HG03442 (cell line): Measurements from ENCODE around the gene PCED1A.
"Not testable (repeated sequence)": the region's sequence is repeated elsewhere in the genome, so short reads cannot be mapped to it uniquely, and the experiment has no call there.

Experiments used
- ATAC-seq: cut with Tn5 transposase; IDR thresholded peaks from one replicate; pipeline ENCODE4 v1.9.1; 2021; ENCODE audit warnings: mild to moderate bottlenecking, moderate library complexity; ENCODE audit not compliant: unreplicated experiment

PCED1A gene

DNA sequence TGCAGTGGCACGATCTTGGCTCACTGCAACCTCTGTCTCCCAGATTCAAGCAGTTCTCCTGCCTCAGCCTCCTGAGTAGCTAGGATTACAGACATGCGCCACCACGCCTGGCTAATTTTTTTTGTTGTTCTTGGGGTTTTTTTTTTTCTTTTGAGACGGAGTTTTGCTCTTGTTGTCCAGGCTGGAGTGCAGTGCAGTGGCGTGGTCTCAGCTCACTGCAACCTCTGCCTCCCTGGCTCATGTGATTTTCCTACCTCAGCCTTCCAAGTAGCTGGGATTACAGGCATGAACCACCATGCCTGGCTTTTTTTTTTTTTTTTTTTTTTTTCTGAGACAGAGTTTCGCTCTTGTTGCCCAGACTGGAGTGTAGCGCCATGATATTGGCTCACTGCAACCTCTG is 9.2 kb downstream of the PCED1A start:
- not testable (repeated sequence) for ATAC-seq

DNA sequence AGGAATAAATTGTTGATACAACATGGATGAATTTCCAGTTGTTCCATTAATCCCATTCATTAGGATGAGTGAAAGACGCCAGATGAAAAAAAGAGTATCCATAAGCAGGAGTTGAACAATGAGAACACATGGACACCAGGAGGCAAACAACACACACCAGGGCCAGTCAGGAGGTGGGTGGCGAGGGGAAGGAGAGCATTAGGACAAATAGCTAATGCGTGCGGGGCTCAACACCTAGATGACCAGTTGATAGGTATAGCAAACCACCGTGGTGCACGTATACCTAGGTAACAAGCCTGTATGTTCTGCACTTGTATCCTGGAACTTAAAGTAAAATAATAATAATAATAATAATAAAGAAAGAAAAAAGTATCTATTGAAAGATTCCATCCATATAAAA is 11.1 kb downstream of the PCED1A start:
- no peak for ATAC-seq

- no peak for ATAC-seq
Measured at GRCh38 chr20:2826655-2827054, 13.8 kb downstream of the PCED1A start.

GRCh38 chr20:2825761-2826160 is 14.7 kb downstream of the PCED1A start:
- no peak for ATAC-seq

DNA sequence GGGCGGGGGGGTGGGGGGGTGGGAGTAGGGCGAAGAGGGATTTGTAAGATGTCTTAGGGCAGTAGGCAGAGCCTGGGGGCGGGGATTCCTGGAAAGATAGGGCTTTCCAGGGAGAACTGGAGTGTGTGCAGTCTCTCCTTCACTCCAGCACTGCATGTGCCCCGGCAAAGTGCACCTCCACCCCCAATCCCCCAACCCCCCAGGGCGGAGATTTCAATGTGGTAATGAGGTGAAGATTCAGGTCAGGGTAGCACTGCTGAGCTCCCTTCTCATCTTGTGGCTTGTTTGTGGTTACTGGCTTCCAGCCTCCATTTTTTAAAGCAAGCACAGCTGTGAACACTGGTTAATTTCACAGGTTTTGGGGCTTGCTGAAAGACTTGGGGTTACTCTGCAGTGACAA is 18.4 kb downstream of the PCED1A start:
- no peak for ATAC-seq

GRCh38 chr20:2820896-2821869 is 19.3 kb downstream of the PCED1A start:
- ATAC-seq: no peak

GRCh38 chr20:2820084-2820895 is 20.2 kb downstream of the PCED1A start:
- ATAC-seq: no peak

- no peak for ATAC-seq
Measured at GRCh38 chr20:2817891-2818595, 22.4 kb downstream of the PCED1A start.

- no peak for ATAC-seq
Measured at GRCh38 chr20:2817341-2817726, 23.1 kb downstream of the PCED1A start.

GRCh38 chr20:2816583-2817340 is 23.7 kb downstream of the PCED1A start:
- ATAC-seq: no peak

GRCh38 chr20:2816030-2816582 is 24.3 kb downstream of the PCED1A start, which contains the start of gene TMEM239:
Gene TMEM239 (plus strand): TSS chr20:2816364. CDS start chr20:2816555, 191 bp downstream.
- ATAC-seq: no peak

- no peak for ATAC-seq
Measured at GRCh38 chr20:2815242-2815900, 25.1 kb downstream of the PCED1A start.

- ATAC-seq: no peak
Measured at GRCh38 chr20:2814587-2815051, 25.8 kb downstream of the PCED1A start, which contains the start of gene C20orf141. Gene C20orf141 (plus strand): TSS chr20:2814987. CDS start chr20:2815185, 198 bp downstream.

DNA sequence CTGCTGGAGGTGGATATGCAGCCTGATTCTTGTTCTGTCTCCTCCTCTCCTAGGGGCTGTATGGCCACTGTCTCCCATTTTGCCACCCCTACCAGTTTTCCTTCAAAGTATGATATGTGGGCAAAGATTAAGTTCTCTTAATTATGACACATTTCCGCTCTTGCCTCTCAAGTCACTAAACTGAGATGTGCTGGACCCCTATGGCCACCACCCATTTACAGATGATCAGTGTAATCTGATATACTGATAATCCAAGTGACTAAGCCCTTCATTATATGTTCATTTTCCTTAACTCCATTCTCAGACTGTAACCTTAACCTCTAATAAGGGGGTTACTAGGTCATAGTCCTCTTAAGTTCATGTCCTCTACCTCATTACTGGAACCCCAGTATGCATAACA is 26.4 kb downstream of the PCED1A start:
- ATAC-seq: no peak

GRCh38 chr20:2812189-2812588 is 28.3 kb downstream of the PCED1A start:
- no peak for ATAC-seq

DNA sequence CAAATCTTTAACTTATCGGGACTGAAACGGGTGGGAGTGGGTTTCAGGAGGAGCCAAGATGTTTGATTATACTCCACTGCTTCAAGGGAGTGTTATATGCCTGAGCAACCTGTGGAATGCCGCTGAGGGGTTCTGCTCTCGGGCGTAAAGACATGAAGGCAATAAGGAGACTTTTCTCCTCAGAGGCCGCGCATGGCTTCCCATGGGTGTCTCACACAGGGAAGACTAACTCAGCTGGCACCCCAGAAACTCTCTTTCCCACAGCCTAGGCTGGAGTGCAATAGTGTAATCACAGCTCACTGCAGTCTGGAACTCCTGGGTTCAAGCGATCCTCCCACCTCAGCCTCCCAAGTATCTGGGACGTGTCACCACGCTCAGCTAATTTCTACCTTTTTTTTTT is 30.8 kb downstream of the PCED1A start:
- no peak for ATAC-seq

- ATAC-seq: not testable (repeated sequence)
Measured at GRCh38 chr20:2807929-2808328, 32.5 kb downstream of the PCED1A start.

DNA sequence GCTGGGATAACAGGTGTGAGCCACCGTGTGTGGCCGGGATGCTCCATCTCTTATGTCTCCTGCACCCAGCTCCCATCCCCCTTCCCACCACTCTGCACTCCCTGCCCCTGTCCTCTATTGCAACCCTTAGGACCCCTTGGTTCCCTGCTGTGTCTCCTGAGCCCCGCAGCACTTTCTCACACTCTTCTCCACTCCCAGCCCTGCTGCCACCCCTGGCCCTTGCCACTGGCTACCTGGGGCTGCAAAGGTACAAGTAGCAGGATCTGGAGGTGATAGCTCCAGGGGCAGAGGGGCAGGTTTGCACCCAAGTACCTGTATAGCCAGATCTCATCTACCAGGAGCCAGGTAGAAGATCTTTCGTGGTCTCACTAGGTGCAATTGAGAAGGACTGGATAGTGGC is 33.4 kb downstream of the PCED1A start:
- no peak for ATAC-seq

DNA sequence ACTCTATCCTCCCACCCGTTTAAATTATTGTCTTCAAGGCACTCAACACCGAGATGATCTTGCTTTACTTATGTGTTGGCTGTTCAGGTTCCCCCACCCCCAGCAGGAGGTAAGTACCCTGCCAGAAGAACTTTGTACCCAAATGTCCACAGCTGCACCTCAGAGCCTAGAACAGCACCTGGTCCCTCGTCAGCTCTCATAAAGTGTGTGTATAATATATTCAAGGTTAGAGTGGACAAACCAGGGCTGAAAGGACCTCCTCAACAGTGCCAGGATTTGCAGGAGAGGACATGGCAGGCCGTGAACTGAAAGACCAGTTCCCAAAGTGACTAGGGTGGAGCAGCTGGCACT is 34.1 kb downstream of the PCED1A start:
- ATAC-seq: no peak
